HCT116 (cell line): ENCODE measurements around the gene TEPSIN. TPM values are rescaled to one million over a fixed set of nuclear protein-coding genes. Genes with fewer than 3 reads are reported as not detected.
A peak's percentile ranks its signal among the peaks of the same experiment; 100 is the strongest.
"Not testable (repeated sequence)": the region's sequence is repeated elsewhere in the genome, so short reads cannot be mapped to it uniquely, and the experiment has no call there.

Source experiments
- ATAC-seq: fragments of 200-7000 bp; cut with Tn5 transposase; 2 replicates; pipeline ENCODE4 v1.9.1; 2020; ENCODE audit warnings: mild to moderate bottlenecking, moderate library complexity
- BruUV-seq: library from RNA; stranded (reverse); fragments of 400-500 nt; replicated peaks from 2 replicates; lab custom pipeline; 2021; lab: Mats Ljungman, UMichigan
- CTCF ChIA-PET: fragments of 300-600 bp; sonication (Branson Sonifier 250); formaldehyde crosslinking; loops from one replicate; lab custom pipeline; 2021; ENCODE audit warnings: antibody characterized with exemption; lab: Charles Lee
- POLR2A ChIA-PET: fragments of 300-600, 350-600 bp; sonication (Branson Sonifier 250); formaldehyde crosslinking; loops from one replicate; lab custom pipeline; 2021; ENCODE audit warnings: antibody characterized with exemption; lab: Charles Lee
- RAD21 ChIA-PET, 2 experiments: fragments of 300-600 bp; sonication (Branson Sonifier 250); formaldehyde crosslinking; loops; one replicate each; lab custom pipeline; 2023; ENCODE audit warnings: low total read pairs in 2 of 2; ENCODE audit not compliant: uncharacterized antibody in 2 of 2, unreplicated experiment in 2 of 2, low non-redundant PET in 1 of 2; lab: Charles Lee
- DNase-seq: peaks from one replicate; pipeline ENCODE4 v3.0.0-alpha.2; 2010; ENCODE audit warnings: low read depth, low spot score
- H2AFZ ChIP-seq: fragments of 200-600 bp; shearing (Covaris generic), sonication (generic); 2 replicates; pipeline ENCODE4 v1.6.1; 2017; ENCODE audit warnings: low read depth, mixed run types, mixed read lengths, antibody characterized with exemption, low read length; ENCODE audit not compliant: poor library complexity, severe bottlenecking
- H3K27ac ChIP-seq: 2 replicates; pipeline ENCODE4 v1.5.1; 2012; ENCODE audit warnings: low read depth, low read length
- H3K27me3 ChIP-seq: fragments of 200-600 bp; sonication (generic); 2 replicates; pipeline ENCODE4 v1.6.1; 2016; ENCODE audit warnings: mixed run types, low read length, mixed read lengths; ENCODE audit not compliant: insufficient read depth
- H3K36me3 ChIP-seq, 2 experiments: fragments of 200-500 bp in 1 of 2; fragments of 200-600 bp in 1 of 2; sonication (Bioruptor generic) in 1 of 2; sonication (generic) in 1 of 2; 2 replicates each; pipeline versions ENCODE4 v1.5.1 to v1.6.1; 2014 to 2016; ENCODE audit warnings: low read length in 2 of 2, inconsistent platforms in 1 of 2, mixed read lengths in 1 of 2, mixed run types in 1 of 2; ENCODE audit not compliant: insufficient read depth in 2 of 2, control insufficient read depth in 1 of 2
- H3K4me1 ChIP-seq, 2 experiments: fragments of 200-600 bp in 1 of 2; sonication (generic) in 1 of 2; 2 replicates each; pipeline versions ENCODE4 v1.5.1 to v1.6.1; 2012 to 2017; ENCODE audit warnings: low read length in 2 of 2, inconsistent platforms in 1 of 2, mild to moderate bottlenecking in 1 of 2, mixed read lengths in 1 of 2, mixed run types in 1 of 2, moderate library complexity in 1 of 2; ENCODE audit not compliant: insufficient read depth in 2 of 2, control insufficient read depth in 1 of 2
- H3K4me2 ChIP-seq: fragments of 200-600 bp; sonication (generic); 2 replicates; pipeline ENCODE4 v1.6.1; 2017; ENCODE audit warnings: mixed run types, low read length, mixed read lengths
- H3K4me3 ChIP-seq, 2 experiments: fragments of 200-600 bp in 1 of 2; sonication (generic) in 1 of 2; replicated peaks in 1 of 2; 2 replicates each; pipeline ENCODE4 v1.5.1; 2011 to 2016; ENCODE audit warnings: low read length in 2 of 2, control low read depth in 1 of 2, low read depth in 1 of 2, mild to moderate bottlenecking in 1 of 2, mixed read lengths in 1 of 2, mixed run types in 1 of 2
- H3K79me2 ChIP-seq: fragments of 200-600 bp; sonication (generic); 2 replicates; pipeline ENCODE4 v1.6.1; 2017; ENCODE audit warnings: mild to moderate bottlenecking, mixed run types, low read length, moderate library complexity, mixed read lengths; ENCODE audit not compliant: insufficient read depth
- H3K9ac ChIP-seq: fragments of 200-600 bp; sonication (generic); 2 replicates; pipeline ENCODE4 v1.6.1; 2016; ENCODE audit warnings: low read length, mixed read lengths
- H3K9me2 ChIP-seq: fragments of 200-600 bp; sonication (generic), shearing (Covaris generic); 2 replicates; pipeline ENCODE4 v1.6.1; 2017; ENCODE audit warnings: mixed run types, mild to moderate bottlenecking, moderate library complexity; ENCODE audit not compliant: insufficient read depth
- H3K9me3 ChIP-seq, 2 experiments: fragments of 200-500 bp in 1 of 2; fragments of 200-600 bp in 1 of 2; sonication (Bioruptor generic) in 1 of 2; sonication (generic) in 1 of 2; 2 replicates each; pipeline ENCODE4 v1.6.1; 2014 to 2017; ENCODE audit warnings: low read length in 2 of 2, mixed read lengths in 2 of 2, inconsistent platforms in 1 of 2, low read depth in 1 of 2, mild to moderate bottlenecking in 1 of 2, mixed run types in 1 of 2, moderate library complexity in 1 of 2; ENCODE audit not compliant: control insufficient read depth in 1 of 2, insufficient read depth in 1 of 2
- H4K20me1 ChIP-seq: fragments of 200-600 bp; sonication (generic), shearing (Covaris generic); 2 replicates; pipeline ENCODE4 v1.6.1; 2017; ENCODE audit warnings: mixed run types, mild to moderate bottlenecking, moderate library complexity; ENCODE audit not compliant: insufficient read depth
- CBX3 ChIP-seq: IDR thresholded peaks from 2 replicates; pipeline ENCODE4 v1.6.1; 2012; ENCODE audit warnings: low read depth
- CEBPB ChIP-seq: IDR thresholded peaks from 2 replicates; pipeline ENCODE4 v1.6.1; 2012; ENCODE audit warnings: low read depth
- CTCF ChIP-seq, 3 experiments: fragments of 200-600 bp in 1 of 3; sonication (generic) in 1 of 3; IDR thresholded peaks in 2 of 3; conservative IDR thresholded peaks in 1 of 3; 2 replicates each; pipeline ENCODE4 v1.5.1; 2012 to 2017; ENCODE audit warnings: low read depth in 2 of 3, low read length in 2 of 3, antibody characterized with exemption in 1 of 3, borderline replicate concordance in 1 of 3, control low read depth in 1 of 3, mild to moderate bottlenecking in 1 of 3, mixed read lengths in 1 of 3, mixed run types in 1 of 3, moderate library complexity in 1 of 3; ENCODE audit not compliant: insufficient read depth in 1 of 3
- EZH2 ChIP-seq: fragments of 200-600 bp; sonication (generic); IDR thresholded peaks from 2 replicates; pipeline ENCODE4 v1.6.1; 2017; ENCODE audit warnings: antibody characterized with exemption, mixed run types
- JUND ChIP-seq: IDR thresholded peaks from 2 replicates; pipeline ENCODE4 v1.6.1; 2012
- MAX ChIP-seq: IDR thresholded peaks from 2 replicates; pipeline ENCODE4 v1.6.1; 2012
- SIN3A ChIP-seq: IDR thresholded peaks from 2 replicates; pipeline ENCODE4 v1.6.1; 2012; ENCODE audit warnings: low read depth
- SP1 ChIP-seq: IDR thresholded peaks from 2 replicates; pipeline ENCODE4 v1.6.1; 2012; ENCODE audit warnings: low read depth
- ZBTB33 ChIP-seq: IDR thresholded peaks from 2 replicates; pipeline ENCODE4 v1.6.1; 2011; ENCODE audit warnings: mild to moderate bottlenecking, low read length, moderate library complexity; ENCODE audit not compliant: insufficient replicate concordance; ENCODE audit errors: extremely low read depth
- intact Hi-C: fragments of 100-400 bp; cut with micrococcal nuclease; formaldehyde crosslinking; loops from 2 replicates; pipeline ENCODE4 v1.10.0; 2022
- total RNA-seq: library from RNA; stranded (reverse); gene quantifications from one replicate; pipeline ENCODE4 v1.2.1, GENCODE V29; 2021; ENCODE audit not compliant: unreplicated experiment

Gene TEPSIN
- total RNA-seq, 1 experiment from 2014 or later = 50.6 TPM

- H3K36me3 ChIP-seq = peaks cover 5 to 7% of the 10 kb centered on the region in 2 experiments; a peak in 1 of 4 replicates
- H3K9me2 ChIP-seq = no peaks in the 10 kb centered on the region
- TF ChIP-seq CTCF (IDR thresholded peaks at IDR 0.05 in 2 of 3, conservative IDR thresholded peaks at IDR 0.05 in 1 of 3; ENCODE audit: borderline replicate concordance in 1 of 3, insufficient read depth in 1 of 3, low read depth in 2 of 3, low read length in 2 of 3) (no peak), SP1 (no peak), MAX (no peak), ZBTB33 (no peak), EZH2 (no peak), SIN3A (no peak), JUND (no peak), CBX3 (no peak), CEBPB (no peak)
- H4K20me1 ChIP-seq = no peaks in the 10 kb centered on the region
- CTCF ChIA-PET = no interaction called here
- no peaks in the 10 kb centered on the region for H3K79me2 ChIP-seq
- no peak overlapping the region for H3K27ac ChIP-seq
- H3K9ac ChIP-seq = no peak overlapping the region
- DNase-seq (no peak), ATAC-seq (no peak)
- H3K4me2 ChIP-seq = no peak overlapping the region
- peaks cover 4 to 6% of the 10 kb centered on the region in 2 experiments for H3K4me1 ChIP-seq
- H2AFZ ChIP-seq = no peak overlapping the region
- H3K4me3 ChIP-seq = no peak overlapping the region
- BruUV-seq = TSS peak; percentile 44
- RAD21 ChIA-PET = interaction anchor here in 1 of 2 experiments (0.7 kb wide), 1 partner anchor 247 kb away, joined by 3 read pairs; no protein-coding TSS in a partner anchor
- no peaks in the 10 kb centered on the region for H3K27me3 ChIP-seq
- H3K9me3 ChIP-seq = 0 out of 4 replicates have a peak, but pooled peaks cover 0 to 4% of the 10 kb centered on the region in 2 experiments
- intact Hi-C loops = loop anchor here (10.0 kb wide), 1 partner anchor 244 kb away; no protein-coding TSS in a partner anchor
- POLR2A ChIA-PET = no interaction called here
Measured at GRCh38 chr17:81228420-81228819, 10.4 kb downstream of the TEPSIN start.

- BruUV-seq, POLR2A ChIA-PET, H3K27ac ChIP-seq, H2AFZ ChIP-seq, H3K4me3 ChIP-seq, H3K9me2 ChIP-seq, H3K27me3 ChIP-seq, H3K4me2 ChIP-seq, CTCF ChIA-PET, H3K9me3 ChIP-seq, DNase-seq, RAD21 ChIA-PET, H4K20me1 ChIP-seq, ATAC-seq, H3K79me2 ChIP-seq, H3K9ac ChIP-seq, H3K36me3 ChIP-seq: not testable (repeated sequence)
- H3K4me1 ChIP-seq = peaks cover 6 to 10% of the 10 kb centered on the region in 2 experiments
- intact Hi-C loops = loop anchor here (10.0 kb wide), 1 partner anchor 243 kb away; no protein-coding TSS in a partner anchor
Measured at GRCh38 chr17:81227630-81228029, 11.2 kb downstream of the TEPSIN start.
